TTC549 (cell line): ENCODE data around the gene DCAF5.
"Not testable (repeated sequence)": the region's sequence is repeated elsewhere in the genome, so short reads cannot be mapped to it uniquely, and the experiment has no call there.

Source experiments
- FAIRE-seq: peaks from 2 replicates; lab custom pipeline; 2012; peaks lifted over from hg19 to GRCh38; lab: Jason Lieb, UNC

Gene DCAF5

GRCh38 chr14:69152902-69153151, at the start of gene DCAF5:
Gene DCAF5 (minus strand): TSS chr14:69153119. CDS start chr14:69152978, 141 bp downstream.
- FAIRE-seq, result no peak

- FAIRE-seq, result no peak
Observed at GRCh38 chr14:69199786-69200185, 46.9 kb upstream of the DCAF5 start.

- no peak for FAIRE-seq
Observed at GRCh38 chr14:69193721-69194120, 40.8 kb upstream of the DCAF5 start.

GRCh38 chr14:69191340-69192111, 38.6 kb upstream of the DCAF5 start, which contains the start of gene EXD2:
Gene EXD2 (plus strand): TSS chr14:69191498. CDS start chr14:69209471, 17,973 bp downstream.
- no peak for FAIRE-seq

GRCh38 chr14:69190191-69190590, 37.3 kb upstream of the DCAF5 start:
- FAIRE-seq, result no peak

GRCh38 chr14:69183735-69184134, 30.8 kb upstream of the DCAF5 start:
- no peak for FAIRE-seq

GRCh38 chr14:69182580-69182979, 29.7 kb upstream of the DCAF5 start:
- FAIRE-seq, result not testable (repeated sequence)

- no peak for FAIRE-seq
Observed at GRCh38 chr14:69181491-69181890, 28.6 kb upstream of the DCAF5 start.

GRCh38 chr14:69175130-69175529, 22.2 kb upstream of the DCAF5 start:
- FAIRE-seq, result no peak

GRCh38 chr14:69171569-69171968, 18.6 kb upstream of the DCAF5 start:
- no peak for FAIRE-seq

GRCh38 chr14:69170839-69171238, 17.9 kb upstream of the DCAF5 start:
- FAIRE-seq, result no peak

- not testable (repeated sequence) for FAIRE-seq
Observed at GRCh38 chr14:69165787-69166186, 12.9 kb upstream of the DCAF5 start.

- FAIRE-seq, result no peak
Observed at GRCh38 chr14:69161590-69161989, 8.7 kb upstream of the DCAF5 start.

- no peak for FAIRE-seq
Observed at GRCh38 chr14:69156224-69156623, 3.3 kb upstream of the DCAF5 start.

GRCh38 chr14:69154779-69155178, 1.9 kb upstream of the DCAF5 start:
- peak; percentile 39 for FAIRE-seq

- no peak for FAIRE-seq
Observed at GRCh38 chr14:69153873-69154270, 953 bp upstream of the DCAF5 start.

GRCh38 chr14:69153152-69153872, 393 bp upstream of the DCAF5 start:
- FAIRE-seq, result no peak

GRCh38 chr14:69152181-69152901, 578 bp downstream of the DCAF5 start:
- FAIRE-seq, result no peak

- FAIRE-seq, result no peak
Observed at GRCh38 chr14:69151458-69152180, 1.3 kb downstream of the DCAF5 start.

GRCh38 chr14:69149461-69150244, 3.3 kb downstream of the DCAF5 start:
- FAIRE-seq, result no peak

GRCh38 chr14:69142101-69142500, 10.8 kb downstream of the DCAF5 start:
- FAIRE-seq, result no peak

GRCh38 chr14:69141550-69141949, 11.4 kb downstream of the DCAF5 start:
- no peak for FAIRE-seq
